HG03457 (cell line): ENCODE results near the gene SLC16A8.

Experiments used
- ATAC-seq: cut with Tn5 transposase; IDR thresholded peaks from one replicate; pipeline ENCODE4 v1.9.1; 2021; ENCODE audit warnings: moderate number of reproducible peaks; ENCODE audit not compliant: unreplicated experiment

The SLC16A8 gene

DNA sequence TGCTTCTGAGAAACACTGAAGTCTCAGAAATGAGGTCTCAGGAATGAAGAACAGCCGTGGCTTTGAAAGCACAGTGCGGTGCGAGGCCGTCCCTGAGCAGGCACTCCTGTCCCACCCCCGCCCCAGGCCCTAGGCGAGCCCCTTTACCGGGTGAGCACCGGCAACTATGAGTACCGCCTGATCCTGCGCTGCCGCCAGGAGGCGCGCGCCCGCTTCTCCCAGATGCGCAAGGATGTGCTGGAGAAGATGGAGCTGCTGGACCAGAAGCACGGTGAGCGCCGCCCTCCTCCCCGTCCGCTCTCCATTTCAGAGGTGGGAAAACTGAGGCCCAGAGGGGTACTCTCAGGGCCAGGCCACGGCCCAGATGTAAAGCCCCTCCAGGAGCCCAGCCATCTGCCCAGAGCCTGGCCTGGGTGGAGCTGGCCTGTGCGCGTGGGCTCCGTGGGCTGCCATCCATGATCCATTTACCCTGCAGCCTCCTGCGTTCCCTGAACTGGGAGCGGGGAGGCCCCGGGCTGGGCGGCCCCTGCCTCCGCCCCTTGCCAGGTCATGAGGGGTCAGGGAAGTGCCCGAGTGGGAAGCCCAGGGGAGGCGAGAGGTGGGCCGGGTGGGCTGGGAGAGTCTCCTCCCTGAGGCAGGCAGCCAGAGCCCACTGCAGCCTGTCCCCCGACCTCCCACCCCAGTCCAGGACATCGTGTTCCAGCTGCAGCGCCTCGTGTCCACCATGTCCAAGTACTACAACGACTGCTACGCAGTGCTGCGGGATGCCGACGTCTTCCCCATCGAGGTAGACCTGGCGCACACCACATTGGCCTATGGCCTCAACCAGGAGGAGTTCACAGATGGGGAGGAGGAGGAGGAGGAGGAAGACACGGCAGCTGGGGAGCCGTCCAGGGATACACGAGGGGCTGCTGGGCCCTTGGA lies 9.5 kb downstream of the SLC16A8 start:
- ATAC-seq = no peak

DNA sequence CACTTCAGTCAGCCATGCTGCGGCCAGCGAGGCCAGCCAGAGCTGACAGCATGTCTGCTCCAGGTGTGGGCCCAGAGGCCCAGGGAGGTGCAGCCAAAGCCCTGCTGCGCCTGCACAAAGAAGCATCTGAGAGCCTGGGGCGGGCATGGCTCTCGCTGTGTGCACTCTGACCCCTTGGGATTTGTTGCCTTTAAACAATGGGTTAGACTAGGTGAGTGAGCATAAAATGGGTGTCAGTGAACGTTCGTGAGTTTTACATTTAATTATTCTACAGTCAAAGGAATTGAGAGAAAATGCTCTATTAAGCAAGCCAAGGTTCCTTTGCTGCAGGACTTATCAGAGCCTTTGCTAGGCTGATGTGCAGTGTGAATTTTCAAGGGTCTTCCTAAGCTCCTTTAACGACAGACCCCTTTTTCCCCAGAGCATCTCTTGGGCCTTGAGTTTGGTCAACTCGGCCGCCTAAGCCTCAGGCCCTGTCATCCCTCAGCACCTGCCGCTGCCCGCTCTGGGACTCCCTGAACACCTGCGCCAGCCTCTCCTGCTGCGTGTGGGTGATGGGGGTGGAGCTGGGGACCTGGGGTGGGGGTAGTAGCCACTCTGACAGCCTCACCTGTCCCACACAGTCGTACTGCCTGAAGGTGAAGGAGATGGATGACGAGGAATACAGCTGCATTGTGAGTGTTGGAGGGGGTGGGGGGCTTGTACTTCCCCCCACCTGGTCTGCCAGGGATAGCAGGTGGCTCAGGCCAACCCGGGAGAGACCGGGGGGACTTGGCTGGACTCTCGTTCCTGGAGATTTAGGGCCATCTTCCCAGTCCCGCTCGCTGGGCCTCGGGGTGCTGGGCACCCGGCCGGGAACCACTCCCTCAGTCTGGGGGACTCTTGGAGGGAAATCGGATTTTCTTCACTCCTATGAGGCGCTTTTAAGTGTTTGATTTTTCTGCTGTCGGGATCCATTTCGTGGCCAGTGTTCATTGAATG lies 10.5 kb downstream of the SLC16A8 start:
- no peak for ATAC-seq

DNA sequence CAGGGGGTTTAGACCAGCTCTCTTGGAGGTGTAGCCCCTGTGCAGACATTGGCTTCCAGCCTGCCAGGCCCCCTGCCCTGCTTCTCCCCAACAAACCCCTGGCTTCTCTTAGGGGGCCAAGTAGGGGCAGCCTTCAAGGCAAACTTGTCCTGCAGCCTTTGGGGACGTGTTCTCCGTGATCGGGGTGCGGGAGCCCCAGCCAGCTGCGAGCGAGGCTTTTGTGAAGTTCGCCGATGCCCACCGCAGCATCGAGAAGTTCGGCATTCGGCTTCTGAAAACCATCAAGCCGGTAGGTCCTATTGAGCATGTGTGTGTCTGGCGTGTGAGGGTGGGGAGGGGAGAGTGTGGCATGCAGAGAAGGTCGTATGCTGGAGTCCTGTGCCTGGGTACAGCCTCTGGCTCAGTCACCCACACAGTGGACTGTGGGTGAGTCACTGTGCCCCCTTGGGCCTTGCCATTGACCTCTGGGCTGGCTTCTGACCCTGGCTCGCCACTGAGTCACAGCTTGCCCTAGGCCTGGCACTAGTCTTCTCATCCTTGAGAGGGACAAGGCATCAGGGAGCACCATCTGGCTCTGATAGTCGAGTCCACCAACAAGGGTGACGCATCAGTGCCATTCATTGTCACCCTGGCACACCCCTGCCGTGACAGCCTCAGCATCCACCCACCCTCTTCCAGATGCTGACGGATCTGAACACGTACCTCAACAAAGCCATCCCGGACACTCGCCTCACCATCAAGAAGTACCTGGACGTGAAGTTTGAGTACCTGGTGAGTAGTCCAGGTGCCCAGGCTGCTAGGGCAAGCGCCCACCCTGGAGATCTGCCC lies 11.4 kb downstream of the SLC16A8 start:
- no peak for ATAC-seq

- no peak for ATAC-seq
Measured at GRCh38 chr22:38071421-38072321, 12.3 kb downstream of the SLC16A8 start.

GRCh38 chr22:38070250-38070921 lies 13.6 kb downstream of the SLC16A8 start:
- ATAC-seq = no peak

DNA sequence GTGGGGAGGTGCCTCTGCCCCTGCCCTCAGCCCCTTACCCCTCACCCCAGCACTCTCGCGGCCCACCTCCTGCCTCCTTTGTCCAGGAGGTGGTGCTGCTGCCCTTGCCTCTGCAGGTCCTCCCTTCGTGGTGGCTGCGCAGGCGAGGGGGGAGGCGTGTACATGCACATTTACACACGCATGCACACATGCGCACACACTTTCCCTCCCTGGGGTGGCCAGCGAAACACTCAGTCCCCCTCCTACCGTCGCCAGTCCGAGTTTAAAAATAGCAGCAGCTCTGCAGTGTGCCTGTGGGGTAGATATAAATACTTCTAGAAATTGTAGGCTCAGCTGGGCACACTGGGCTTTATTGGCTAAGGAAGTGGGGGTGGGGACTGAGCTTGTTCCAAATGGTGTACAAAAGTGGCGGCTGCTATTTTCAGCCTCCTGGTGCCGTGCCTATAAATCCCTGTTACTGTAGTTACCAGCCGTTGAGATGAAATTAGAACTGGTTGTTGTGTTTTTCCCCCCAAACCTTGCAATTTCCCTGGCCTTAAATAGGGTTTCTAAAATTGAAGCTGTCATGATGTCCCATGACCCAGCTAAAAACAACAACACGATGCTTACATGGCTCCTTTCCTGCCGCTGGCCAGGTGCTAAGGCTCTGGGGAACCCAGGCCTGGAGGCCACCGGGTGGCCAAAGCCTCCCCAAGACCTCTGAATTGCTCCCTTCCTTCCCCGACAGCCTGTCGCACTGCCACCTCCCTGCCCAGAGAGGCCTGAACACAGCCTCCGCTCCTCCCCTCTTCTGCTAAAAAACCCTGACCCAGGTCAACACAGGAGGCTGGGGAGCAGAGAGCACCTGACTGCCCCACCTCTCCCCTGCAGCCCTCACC lies 14.4 kb downstream of the SLC16A8 start:
- ATAC-seq = no peak

GRCh38 chr22:38068641-38069371 lies 15.2 kb downstream of the SLC16A8 start:
- no peak for ATAC-seq

GRCh38 chr22:38067761-38068360 lies 16.1 kb downstream of the SLC16A8 start:
- no peak for ATAC-seq

- ATAC-seq = no peak
Measured at GRCh38 chr22:38067028-38067415, 17.0 kb downstream of the SLC16A8 start.

DNA sequence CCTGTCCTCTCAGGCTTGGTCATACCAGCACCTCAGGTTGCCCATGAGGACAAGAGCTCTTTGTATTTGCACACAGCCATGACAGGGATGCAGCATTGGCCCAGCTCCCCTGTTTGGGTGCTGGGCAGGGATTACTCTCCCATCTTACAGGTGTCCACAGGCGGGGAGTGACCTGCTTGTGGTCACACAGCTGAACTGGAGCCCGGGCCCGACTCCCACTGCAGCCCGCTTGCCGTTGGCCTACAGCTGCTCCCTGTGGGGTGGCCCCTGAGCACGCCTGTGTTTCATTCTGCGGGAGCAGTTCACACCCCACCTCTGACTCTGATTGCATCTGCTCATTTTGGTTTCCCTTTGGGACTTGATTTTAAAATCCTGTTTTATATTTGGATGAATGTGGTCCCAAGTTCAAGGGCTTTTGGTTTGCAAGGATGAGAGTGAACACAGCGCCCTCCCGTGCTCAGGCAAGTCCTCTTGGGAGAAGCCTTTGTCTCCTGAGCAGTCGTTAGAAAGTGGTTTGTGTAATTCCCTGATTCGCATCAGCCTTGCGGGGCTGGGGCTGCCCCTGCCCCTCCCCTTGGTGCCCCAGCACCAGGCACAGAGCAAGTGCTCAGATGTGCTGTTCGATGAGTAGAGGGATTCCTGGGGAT lies 17.5 kb downstream of the SLC16A8 start:
- no peak for ATAC-seq

- no peak for ATAC-seq
Measured at GRCh38 chr22:38065539-38065938, 18.4 kb downstream of the SLC16A8 start.

GRCh38 chr22:38062791-38063190 lies 21.2 kb downstream of the SLC16A8 start:
- ATAC-seq = no peak

- ATAC-seq = no peak
Measured at GRCh38 chr22:38056969-38057891, 26.8 kb downstream of the SLC16A8 start, which contains the start of gene PICK1. TSS of gene PICK1 (plus strand) at chr22:38057404. CDS start at chr22:38057810, 406 bp downstream.

- no peak for ATAC-seq
Measured at GRCh38 chr22:38051900-38052862, 31.8 kb downstream of the SLC16A8 start.
